CD4-positive, alpha-beta T cell treated with Interferon alpha-2 for 1 hour (primary cell): ENCODE data around the gene TAGLN2.
A peak's percentile ranks its signal among the peaks of the same experiment; 100 is the strongest.

Source experiments
- DNase-seq, 2 donors: peaks; one replicate each; pipeline ENCODE4 v3.0.0-alpha.2; 2020 to 2022

TAGLN2 gene

GRCh38 chr1:159924791-159925718 lies at the start of gene TAGLN2:
TAGLN2 (minus strand) TSS chr1:159925507; CDS start chr1:159920509, 4,998 bp downstream.
- DNase-seq, result peak; percentile 93

DNA sequence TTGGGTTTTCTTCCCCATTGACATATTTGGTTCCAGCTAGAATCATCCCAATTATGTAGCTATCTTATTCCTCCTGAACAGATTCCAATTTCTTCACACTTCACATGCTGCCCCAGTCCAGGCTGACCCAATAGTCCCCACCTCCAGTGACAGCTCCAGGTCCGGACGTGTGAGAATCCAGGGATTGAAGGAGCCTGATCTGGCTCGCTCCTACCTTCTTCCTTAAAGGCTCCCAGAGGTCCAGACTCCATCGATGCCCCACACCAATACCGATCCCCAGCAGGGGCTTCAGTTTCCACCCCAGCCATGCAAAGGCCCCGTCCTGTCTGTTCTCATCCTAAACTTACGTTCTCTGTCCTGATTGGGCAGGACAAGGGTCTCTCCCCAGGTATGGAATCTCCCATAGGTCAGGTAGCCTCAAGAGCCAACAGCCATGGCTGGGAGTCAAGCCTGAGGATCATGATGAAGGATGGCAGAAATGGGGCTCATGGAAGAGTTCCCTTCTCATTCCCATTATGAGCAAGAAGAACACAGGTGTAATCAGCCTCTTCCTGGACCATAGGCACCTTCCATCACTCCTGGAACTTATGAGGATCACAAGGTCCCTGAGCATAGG lies 49.2 kb upstream of the TAGLN2 start:
- no peak for DNase-seq

- no peak for DNase-seq
Measured at GRCh38 chr1:159973350-159973940, 48.1 kb upstream of the TAGLN2 start.

- DNase-seq, result no peak
Measured at GRCh38 chr1:159972443-159973205, 47.3 kb upstream of the TAGLN2 start.

DNA sequence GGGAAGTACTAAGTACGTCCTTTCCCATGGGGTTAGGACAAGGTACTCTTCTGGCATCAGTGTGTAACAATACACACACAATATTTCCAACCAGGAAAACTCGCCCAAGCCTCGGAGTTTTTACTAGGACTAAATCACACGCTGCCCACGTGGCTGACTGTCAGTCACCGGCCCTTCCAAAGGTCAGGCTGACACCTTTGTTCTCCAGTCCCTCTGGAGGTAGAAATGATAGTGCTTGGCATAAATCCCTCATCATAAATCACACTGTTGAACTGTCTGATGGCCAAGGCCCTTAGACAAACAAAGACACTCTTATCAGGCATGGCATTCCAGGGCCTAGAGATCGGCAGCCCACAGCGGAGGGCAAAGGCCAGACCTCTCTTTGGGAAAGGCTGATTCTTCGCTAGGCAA lies 45.6 kb upstream of the TAGLN2 start:
- no peak for DNase-seq

GRCh38 chr1:159968901-159969300 lies 43.6 kb upstream of the TAGLN2 start:
- DNase-seq, result no peak

DNA sequence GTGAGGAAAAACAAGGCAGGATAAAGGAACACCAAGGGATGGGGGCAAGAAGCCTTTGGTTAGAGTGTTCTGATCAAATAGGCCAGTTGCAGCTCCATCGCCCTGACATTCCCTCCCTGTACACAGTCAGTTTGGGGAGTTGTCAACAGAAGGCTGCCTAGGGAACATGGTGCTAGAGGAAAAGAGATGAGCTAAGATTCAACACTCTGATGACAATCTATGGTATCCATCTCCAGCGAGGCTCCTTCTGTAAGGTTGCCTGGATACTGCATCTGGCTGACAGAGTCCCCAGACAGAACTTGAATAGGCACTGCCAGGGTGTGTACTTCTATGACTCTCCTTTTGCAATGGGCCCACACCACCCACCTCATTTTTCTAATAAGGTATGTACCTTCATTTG lies 40.0 kb upstream of the TAGLN2 start:
- no peak for DNase-seq

- DNase-seq, result no peak
Measured at GRCh38 chr1:159964144-159964543, 38.8 kb upstream of the TAGLN2 start.

DNA sequence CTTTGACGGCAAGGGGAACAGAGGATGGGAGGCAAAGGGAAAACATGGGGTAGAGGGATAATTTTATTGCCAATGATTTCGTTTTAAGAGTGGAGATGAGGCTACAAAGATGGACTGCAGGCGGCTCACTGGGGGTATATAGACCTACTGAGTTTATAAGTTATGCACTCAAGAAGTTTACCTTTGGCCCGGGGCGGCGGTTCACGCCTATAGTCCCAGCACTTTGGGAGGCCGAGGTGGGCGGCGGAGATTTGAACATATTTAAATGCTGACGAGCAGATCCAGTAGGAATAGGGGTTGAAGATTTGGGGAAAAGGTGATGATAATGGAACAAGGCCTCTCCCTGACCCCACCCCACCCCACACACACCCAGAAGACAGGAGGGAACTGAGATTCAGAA lies 36.9 kb upstream of the TAGLN2 start:
- DNase-seq, result no peak

DNA sequence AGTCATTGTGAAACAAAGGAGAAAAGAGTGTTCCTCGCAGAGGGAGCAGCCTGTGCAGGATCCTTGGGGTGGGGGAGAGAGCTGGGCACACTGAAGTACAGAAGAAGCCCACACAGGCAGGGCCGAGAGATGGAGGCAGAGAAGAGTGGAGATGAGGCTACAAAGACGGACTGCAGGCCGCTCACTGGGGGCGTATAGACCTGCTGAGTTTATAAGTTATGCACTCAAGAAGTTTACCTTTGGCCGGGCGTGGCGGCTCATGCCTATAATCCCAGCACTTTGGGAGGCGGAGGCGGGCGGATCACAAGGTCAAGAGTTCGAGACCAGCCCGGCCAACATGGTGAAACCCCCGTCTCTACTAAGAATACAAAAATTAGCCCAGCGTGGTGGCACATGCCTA lies 36.3 kb upstream of the TAGLN2 start:
- no peak for DNase-seq

- DNase-seq, result no peak
Measured at GRCh38 chr1:159960721-159961381, 35.5 kb upstream of the TAGLN2 start.

GRCh38 chr1:159959451-159959850 lies 34.1 kb upstream of the TAGLN2 start:
- DNase-seq, result no peak

GRCh38 chr1:159958719-159959380 lies 33.5 kb upstream of the TAGLN2 start:
- DNase-seq, result no peak

- DNase-seq, result no peak
Measured at GRCh38 chr1:159957824-159958268, 32.5 kb upstream of the TAGLN2 start.

DNA sequence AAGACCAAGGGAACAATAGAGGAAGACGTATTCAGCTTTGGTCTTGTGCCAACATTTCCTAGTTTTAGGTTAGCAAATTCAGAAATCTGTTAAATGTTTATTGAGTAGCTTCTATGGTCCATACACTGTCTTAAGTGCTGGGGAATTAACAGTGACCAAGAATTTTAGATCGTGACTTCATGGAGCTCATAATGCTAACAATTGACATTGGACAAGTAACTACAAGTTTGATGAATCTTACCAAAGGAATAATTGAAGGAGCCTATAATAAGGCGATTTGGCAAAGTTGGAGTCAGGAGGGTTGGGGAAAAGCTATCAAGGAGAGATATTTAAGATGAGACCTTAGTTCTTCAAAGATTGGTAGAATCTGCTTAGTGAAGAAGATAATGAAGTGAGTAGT lies 30.1 kb upstream of the TAGLN2 start:
- DNase-seq, result no peak

- peak in 1 of 2 donors; percentile 13 for DNase-seq
Measured at GRCh38 chr1:159953536-159954515, 28.5 kb upstream of the TAGLN2 start, which contains the start of gene SLAMF9. SLAMF9 (minus strand) TSS chr1:159954237; CDS start chr1:159954137, 100 bp downstream.

DNA sequence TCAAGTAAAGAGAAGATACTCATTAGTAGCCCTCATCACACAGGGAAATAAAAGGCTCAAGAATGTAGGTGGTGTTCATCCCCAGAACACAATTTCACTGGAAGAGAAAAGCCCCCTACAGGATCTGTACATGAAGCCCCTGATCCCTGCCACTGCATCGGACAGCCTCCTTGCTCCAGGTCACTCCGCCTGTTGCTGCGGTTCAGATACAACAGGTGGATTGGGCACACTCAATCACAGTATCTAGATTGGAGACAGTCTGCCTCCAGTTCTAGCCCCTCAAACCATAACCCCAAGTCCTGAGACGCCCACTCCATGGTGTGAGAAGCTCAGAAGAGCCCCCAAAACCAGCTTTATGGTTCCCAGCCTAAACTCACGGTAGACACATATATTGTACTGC lies 27.6 kb upstream of the TAGLN2 start:
- no peak for DNase-seq

DNA sequence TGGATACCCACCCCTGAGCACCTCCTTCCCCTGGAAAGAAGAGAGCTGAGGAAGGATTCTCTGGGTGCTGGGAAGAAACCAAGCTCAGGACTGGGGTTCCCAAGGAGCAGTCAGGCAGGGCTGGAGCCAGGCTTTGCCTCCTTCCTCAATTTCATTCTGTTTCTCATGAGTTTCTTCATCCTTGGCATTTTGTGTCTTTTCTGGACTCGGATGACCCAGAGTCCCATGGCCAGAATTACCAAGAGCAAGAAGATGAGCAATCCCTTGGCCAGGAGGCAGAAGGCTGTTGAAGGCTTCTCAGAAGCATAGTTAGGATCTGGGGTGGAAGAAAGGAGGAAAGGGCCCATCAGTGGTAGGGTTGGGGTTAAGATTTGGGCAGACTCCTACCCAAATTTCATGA lies 26.2 kb upstream of the TAGLN2 start:
- DNase-seq, result no peak

GRCh38 chr1:159951016-159951415 lies 25.7 kb upstream of the TAGLN2 start:
- no peak for DNase-seq

GRCh38 chr1:159949981-159950381 lies 24.7 kb upstream of the TAGLN2 start:
- DNase-seq, result no peak
